ENCODE data around the gene ZNF280A.
"Not testable (repeated sequence)": the region's sequence is repeated elsewhere in the genome, so short reads cannot be mapped to it uniquely, and the experiment has no call there.

The ZNF280A gene

DNA sequence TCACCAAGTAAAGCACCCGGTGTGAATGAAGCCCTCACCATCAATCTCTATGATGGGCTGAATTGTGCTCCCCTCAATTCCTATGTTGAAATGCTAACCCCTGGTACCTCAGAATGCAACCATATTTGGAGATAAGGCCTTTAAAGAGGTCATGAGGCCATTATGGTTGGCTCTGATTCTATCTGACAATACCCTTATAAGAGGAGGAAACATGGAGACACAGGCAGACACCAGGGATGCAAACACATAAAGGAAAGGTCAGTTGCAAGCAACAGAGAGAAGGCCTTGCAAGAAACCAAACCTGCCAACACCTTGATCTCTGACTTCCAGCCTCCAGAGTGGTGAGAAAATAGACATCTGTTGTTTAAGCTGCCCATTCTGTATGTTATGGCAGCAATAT is 13.3 kb upstream of the ZNF280A start:
- CTCF ChIA-PET: no interaction called here
- Mint-ChIP-seq H3K4me1 (no peaks in the 10 kb centered on the region), H3K9me3 (no peaks in the 10 kb centered on the region), H3K4me3 (no peak overlapping the region), H3K27me3 (peaks cover 20% of the 10 kb centered on the region), H3K27ac (no peak overlapping the region), H3K36me3 (no peaks in the 10 kb centered on the region)
- no peak for DNase-seq

DNA sequence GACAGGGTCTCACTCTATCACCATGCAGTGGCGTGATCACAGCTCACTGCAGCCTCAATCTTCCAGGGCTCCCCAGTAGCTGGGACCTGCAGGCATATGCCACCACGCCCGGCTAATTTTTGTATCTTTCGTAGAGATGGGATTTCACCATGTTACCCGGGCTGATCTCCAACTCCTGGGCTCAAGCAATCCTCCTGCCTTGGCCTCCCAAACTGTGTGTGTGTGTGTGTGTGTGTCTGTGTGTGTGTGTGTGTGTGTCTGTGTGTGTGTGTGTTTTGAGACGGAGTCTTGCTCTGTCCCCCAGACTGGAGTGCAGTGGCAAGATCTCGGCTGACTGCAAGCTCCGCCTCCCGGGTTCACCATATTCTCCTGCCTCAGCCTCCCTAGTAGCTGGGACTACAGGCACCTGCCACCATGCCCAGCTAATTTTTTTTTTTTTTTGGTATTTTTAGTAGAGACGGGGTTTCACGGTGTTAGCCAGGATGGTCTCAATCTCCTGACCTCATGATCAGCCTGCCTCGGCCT is 12.5 kb upstream of the ZNF280A start:
- CTCF ChIA-PET, H3K4me3 Mint-ChIP-seq, H3K27ac Mint-ChIP-seq, H3K4me1 Mint-ChIP-seq, H3K9me3 Mint-ChIP-seq, H3K36me3 Mint-ChIP-seq, DNase-seq: not testable (repeated sequence)
- H3K27me3 Mint-ChIP-seq: peaks cover 20% of the 10 kb centered on the region

DNA sequence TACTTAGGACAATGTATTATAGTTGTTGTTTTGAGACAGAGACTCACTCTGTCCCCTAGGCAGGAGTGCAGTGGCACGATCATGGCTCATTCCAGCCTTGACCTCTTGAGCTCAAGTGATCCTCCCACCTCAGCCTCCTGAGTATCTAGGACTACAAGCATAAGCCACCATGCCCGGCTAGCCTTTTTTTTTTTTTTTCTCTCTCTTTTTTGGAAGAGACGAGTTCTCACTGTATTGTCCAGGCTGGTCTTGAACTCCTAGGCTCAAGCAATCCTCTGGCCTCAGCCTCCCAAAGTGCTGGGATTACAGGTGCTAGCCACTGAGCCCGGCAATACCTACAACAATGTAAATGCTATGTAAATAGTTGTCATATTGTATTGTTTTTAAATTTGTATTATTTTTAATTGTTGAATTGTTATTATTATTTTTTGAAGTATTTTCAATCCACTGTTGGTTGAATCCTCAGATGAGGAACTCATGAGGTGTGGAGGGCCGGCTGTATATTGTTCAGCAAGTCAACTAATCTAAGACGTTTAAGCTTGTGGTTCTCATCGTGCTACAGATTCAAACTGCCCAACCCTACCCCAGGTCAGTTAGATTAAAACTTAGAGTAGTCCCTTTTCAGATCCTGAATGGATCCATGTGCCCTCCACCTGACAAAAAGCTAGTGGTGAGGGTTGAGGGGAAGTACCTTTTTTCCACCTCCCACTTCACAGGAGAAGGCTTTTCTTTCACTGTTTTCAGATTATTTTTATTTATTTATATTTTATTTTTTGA is 11.9 kb upstream of the ZNF280A start:
- Mint-ChIP-seq H3K27me3 (peaks cover 14% of the 10 kb centered on the region), H3K36me3 (no peaks in the 10 kb centered on the region), H3K27ac (no peak overlapping the region), H3K9me3 (no peaks in the 10 kb centered on the region), H3K4me1 (no peaks in the 10 kb centered on the region), H3K4me3 (no peak overlapping the region)
- CTCF ChIA-PET: interaction anchor here (0.6 to 0.8 kb wide), 2 partner anchors 25 to 58 kb away, joined by 3 read pairs; no protein-coding TSS in a partner anchor
- DNase-seq: no peak

DNA sequence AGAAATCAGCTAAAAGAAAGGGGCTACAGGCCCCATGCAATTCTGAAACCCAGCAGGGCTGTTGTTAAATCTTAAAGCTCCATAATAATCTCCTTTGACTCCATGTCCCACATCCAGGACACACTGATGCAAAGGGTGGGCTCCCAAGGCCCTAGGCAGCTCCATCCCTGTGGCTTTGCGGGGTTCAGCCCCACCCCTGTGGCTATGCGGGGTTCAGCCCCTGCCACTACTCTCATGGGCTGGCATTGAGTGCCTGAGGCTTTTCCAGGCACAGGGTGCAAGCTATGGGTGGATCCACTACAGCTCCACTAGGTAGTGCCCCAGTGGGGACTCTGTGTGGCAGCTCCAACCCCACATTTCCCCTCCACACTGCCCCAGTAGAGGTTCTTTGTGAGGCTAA is 8.7 kb upstream of the ZNF280A start:
- no peak overlapping the region for H3K27ac Mint-ChIP-seq
- H3K4me1 Mint-ChIP-seq: no peaks in the 10 kb centered on the region
- DNase-seq: no peak
- H3K9me3 Mint-ChIP-seq: no peaks in the 10 kb centered on the region
- H3K36me3 Mint-ChIP-seq: no peaks in the 10 kb centered on the region
- H3K4me3 Mint-ChIP-seq: no peak overlapping the region
- peaks cover 17% of the 10 kb centered on the region for H3K27me3 Mint-ChIP-seq
- CTCF ChIA-PET: no interaction called here

DNA sequence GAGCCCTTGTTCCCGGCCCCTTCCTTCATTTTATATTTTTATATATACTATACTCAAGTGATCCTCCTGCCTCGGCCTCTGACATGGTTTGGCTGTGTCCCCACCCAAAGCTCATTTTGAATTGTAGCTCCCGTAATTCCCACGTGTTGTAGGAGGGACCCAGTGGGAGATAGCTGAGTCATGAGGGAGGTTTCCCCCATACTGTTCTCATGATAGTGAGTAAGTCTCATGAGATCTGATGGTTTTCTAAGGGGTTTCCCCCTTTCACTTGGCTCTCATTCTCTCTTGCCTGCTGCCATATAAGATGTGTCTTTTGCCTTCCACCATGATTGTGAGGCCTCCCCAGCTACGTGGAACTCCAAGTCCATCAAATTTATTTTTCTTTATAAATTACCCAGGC is 7.2 kb upstream of the ZNF280A start:
- no peaks in the 10 kb centered on the region for H3K9me3 Mint-ChIP-seq
- H3K36me3 Mint-ChIP-seq: no peaks in the 10 kb centered on the region
- no peaks in the 10 kb centered on the region for H3K4me1 Mint-ChIP-seq
- no peak overlapping the region for H3K27ac Mint-ChIP-seq
- H3K27me3 Mint-ChIP-seq: peaks cover 11% of the 10 kb centered on the region
- CTCF ChIA-PET: no interaction called here
- DNase-seq: no peak
- no peak overlapping the region for H3K4me3 Mint-ChIP-seq

DNA sequence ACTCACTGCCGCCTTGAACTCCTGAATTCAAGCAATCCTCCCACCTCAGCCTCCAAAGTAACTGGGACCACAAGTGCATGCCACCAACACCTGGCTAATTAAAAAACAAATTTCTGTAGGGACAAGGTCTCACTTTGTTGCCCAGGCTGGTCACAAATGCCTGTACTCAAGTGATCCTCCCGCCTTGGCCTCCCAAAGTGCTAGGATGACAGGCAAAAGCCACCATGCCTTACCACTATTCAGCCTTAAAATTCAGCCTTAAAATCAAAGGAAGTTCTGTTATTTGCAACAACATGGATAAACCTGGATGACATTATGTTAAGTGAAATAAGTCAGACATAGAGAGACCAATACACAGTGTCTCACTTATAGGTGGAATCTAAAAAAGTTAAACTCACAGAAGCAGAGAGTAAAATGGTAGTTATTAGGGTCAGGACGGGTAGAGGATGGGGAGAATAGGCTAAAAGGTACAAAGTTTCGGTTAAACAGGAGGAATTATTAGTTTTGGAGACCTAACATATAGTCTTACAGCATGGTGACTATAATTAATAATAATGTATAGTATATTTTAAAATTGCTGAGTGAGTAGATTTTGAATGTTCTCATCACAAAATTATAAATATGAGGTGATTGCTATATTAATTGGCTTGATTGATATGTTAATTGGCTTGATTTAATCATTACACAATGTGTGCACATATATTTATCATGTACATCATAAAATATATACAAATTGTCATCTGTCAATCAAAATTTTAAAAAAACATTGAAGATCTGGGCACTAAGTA is 6.2 kb upstream of the ZNF280A start:
- H3K4me1 Mint-ChIP-seq: no peaks in the 10 kb centered on the region
- CTCF ChIA-PET: no interaction called here
- no peak overlapping the region for H3K4me3 Mint-ChIP-seq

DNA sequence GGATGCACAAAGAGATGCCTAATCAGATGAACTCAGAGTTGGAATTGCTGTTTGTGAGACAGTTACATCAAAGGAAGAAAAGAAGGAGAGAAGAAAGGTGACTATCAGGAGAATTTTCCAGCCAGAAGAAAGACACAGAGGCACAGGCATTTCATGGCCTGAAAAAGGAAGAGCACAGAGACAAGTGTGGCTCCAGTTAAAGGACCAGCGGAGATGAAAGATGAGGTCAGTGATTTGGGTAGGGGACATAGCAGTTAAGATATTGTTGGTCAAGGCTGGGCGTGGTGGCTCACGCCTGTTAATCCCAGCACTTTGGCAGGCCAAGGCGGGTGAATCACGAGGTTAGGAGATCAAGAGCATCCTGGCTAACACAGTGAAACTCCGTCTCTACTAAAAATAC is 3.4 kb upstream of the ZNF280A start:
- H3K4me1 Mint-ChIP-seq: no peaks in the 10 kb centered on the region
- CTCF ChIA-PET: no interaction called here
- H3K27me3 Mint-ChIP-seq: peaks cover 27% of the 10 kb centered on the region
- no peak overlapping the region for H3K27ac Mint-ChIP-seq
- no peak overlapping the region for H3K4me3 Mint-ChIP-seq
- no peaks in the 10 kb centered on the region for H3K9me3 Mint-ChIP-seq
- DNase-seq: no peak
- no peaks in the 10 kb centered on the region for H3K36me3 Mint-ChIP-seq

More for the DNA sequence above, 6.2 kb upstream of the ZNF280A start:
- peaks cover 16% of the 10 kb centered on the region for H3K27me3 Mint-ChIP-seq
- no peak for DNase-seq
- no peaks in the 10 kb centered on the region for H3K36me3 Mint-ChIP-seq
- no peak overlapping the region for H3K27ac Mint-ChIP-seq
- H3K9me3 Mint-ChIP-seq: no peaks in the 10 kb centered on the region

DNA sequence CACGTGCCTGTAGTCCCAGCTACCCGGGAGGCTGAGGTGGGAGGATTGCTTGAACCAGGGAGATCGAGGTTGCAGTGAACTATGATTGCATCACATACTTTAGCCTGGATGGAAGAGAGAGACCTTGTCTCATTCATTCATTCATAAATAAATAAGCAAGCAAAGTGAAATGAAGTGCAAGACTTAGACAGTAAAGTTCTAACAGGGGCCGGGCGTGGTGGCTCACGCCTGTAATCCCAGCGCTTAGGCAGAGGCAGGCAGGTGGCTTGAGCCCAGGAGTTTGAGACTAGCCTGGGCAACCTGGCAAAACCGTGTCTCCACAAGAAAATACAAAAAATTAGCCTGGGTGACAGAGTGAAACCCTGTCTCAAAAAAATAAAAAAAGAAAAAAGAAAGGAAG is 1.6 kb upstream of the ZNF280A start:
- no peaks in the 10 kb centered on the region for H3K9me3 Mint-ChIP-seq
- no peaks in the 10 kb centered on the region for H3K36me3 Mint-ChIP-seq
- CTCF ChIA-PET: no interaction called here
- no peak overlapping the region for H3K4me3 Mint-ChIP-seq
- H3K27me3 Mint-ChIP-seq: peaks cover 28% of the 10 kb centered on the region
- H3K4me1 Mint-ChIP-seq: no peaks in the 10 kb centered on the region
- no peak for DNase-seq
- no peak overlapping the region for H3K27ac Mint-ChIP-seq

DNA sequence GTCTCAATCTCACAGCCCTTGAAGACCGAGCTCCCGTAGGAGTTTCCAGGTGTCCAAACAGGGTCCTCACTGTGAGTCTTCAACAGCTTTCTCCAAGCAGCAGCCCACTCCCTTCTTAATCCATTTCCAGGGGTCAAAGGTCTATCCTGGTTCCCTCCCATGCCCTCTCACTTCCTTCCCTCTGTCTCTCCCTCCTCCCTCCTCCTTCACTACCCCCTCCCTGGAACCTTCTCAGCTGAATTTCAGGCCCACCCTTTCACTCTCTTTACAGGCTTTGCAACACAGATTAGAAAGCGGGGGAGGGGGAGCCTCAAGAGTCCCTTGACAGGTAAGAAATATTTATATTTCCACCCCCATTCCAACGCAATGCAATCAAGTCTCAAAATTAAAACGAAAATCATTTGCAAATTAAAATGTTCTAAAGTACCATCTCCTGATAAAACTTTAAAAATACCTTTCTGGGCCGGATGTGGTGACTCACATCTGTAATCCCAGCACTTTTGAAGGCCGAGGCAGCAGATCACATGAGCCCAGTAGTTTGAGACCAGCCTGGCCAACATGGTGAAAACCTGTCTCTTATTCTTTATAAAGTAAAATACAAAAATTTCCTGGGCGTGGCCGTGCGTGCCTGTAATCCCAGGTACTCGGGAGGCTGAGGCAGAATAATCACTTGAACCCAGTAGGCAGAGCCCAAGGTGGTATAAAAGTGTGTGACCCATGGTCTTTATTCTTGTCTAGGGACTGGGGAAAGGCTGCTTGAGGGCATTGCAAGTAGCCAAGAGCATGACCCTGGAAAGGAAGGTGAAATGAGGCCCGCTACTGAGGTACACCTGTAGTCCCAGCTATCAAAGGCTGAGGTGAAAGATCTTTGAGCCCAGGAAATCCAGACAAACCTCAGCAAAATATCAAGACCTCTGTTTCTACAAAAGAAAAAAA is 865 bp upstream of the ZNF280A start:
- CTCF ChIA-PET: interaction anchor here (3.0 kb wide), 1 partner anchor 12 kb away, joined by 10 read pairs; the partner anchor contains the start of gene ZNF280B
- Mint-ChIP-seq H3K4me3 (no peak overlapping the region), H3K4me1 (no peaks in the 10 kb centered on the region), H3K27ac (no peak overlapping the region), H3K9me3 (no peaks in the 10 kb centered on the region), H3K36me3 (no peaks in the 10 kb centered on the region), H3K27me3 (peaks cover 35% of the 10 kb centered on the region)
- no peak for DNase-seq

DNA sequence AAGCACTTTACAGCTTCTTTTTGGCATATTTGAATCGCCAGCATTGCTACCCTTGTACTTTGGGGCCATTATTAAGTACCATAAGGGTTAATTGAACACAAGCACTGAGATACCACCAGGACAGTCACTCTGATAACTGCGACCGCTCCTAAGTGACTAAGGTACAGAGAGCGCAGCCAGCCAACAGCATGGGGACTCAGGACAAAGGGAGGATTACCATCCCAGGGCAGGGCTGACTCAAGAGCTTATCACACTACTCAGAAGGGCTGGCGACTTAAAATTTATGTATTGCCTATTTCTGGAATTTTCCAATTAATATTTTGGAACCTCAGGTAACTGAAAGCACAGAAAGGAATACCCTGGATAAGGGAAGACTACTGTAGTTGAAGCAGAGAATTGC is 479 bp downstream of the ZNF280A start:
- Mint-ChIP-seq H3K4me1 (no peaks in the 10 kb centered on the region), H3K36me3 (no peaks in the 10 kb centered on the region), H3K9me3 (no peaks in the 10 kb centered on the region), H3K4me3 (no peak overlapping the region), H3K27ac (no peak overlapping the region), H3K27me3 (peaks cover 39% of the 10 kb centered on the region)
- CTCF ChIA-PET: interaction anchor here (3.0 kb wide), 1 partner anchor 11 kb away, joined by 10 read pairs; the partner anchor contains the start of gene ZNF280B
- no peak for DNase-seq

DNA sequence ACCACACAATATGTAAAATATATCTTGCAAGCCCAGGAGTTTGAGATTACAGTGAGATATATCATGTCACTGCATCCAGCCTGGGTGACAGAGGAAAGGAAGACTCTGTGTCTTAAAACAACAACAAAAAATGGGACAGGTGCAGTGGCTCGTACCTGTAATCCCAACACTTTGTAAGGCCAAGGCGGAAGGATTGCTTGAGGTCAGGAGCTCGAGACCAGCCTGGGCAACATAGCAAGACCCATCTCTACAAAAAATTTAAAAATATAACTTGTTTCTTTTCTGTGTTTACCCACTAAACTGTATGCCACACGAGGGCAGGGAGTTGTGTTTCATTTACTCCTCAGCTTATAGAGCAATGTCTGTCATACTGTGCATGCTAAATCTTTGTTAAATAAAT is 3.1 kb downstream of the ZNF280A start:
- no peak for DNase-seq
- no peaks in the 10 kb centered on the region for H3K4me1 Mint-ChIP-seq
- no peak overlapping the region for H3K27ac Mint-ChIP-seq
- peaks cover 40% of the 10 kb centered on the region for H3K27me3 Mint-ChIP-seq
- H3K36me3 Mint-ChIP-seq: no peaks in the 10 kb centered on the region
- CTCF ChIA-PET: no interaction called here
- H3K4me3 Mint-ChIP-seq: no peak overlapping the region
- H3K9me3 Mint-ChIP-seq: no peaks in the 10 kb centered on the region

DNA sequence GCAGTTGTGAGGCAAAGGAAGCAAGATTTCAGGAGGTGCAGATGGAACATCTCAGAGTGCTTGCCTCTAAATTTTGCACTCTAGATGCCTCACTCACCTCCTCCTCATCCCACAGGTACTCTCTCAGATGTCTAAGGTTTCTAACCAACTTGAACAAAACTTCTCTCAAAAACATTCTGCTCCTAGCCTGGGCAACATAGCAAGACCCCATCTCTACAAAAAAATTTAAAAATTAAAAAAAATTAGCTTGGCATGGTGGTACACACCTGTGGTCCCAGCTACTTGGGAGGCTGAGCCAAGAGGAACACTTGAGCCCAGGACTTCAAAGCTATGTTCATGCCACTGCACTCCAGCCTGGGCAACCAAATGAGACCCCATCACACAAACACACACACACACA is 4.2 kb downstream of the ZNF280A start:
- Mint-ChIP-seq H3K27ac (no peak overlapping the region), H3K9me3 (peaks cover 2% of the 10 kb centered on the region), H3K4me1 (no peaks in the 10 kb centered on the region), H3K27me3 (peaks cover 36% of the 10 kb centered on the region), H3K4me3 (no peak overlapping the region), H3K36me3 (no peaks in the 10 kb centered on the region)
- CTCF ChIA-PET: no interaction called here
- DNase-seq: no peak

DNA sequence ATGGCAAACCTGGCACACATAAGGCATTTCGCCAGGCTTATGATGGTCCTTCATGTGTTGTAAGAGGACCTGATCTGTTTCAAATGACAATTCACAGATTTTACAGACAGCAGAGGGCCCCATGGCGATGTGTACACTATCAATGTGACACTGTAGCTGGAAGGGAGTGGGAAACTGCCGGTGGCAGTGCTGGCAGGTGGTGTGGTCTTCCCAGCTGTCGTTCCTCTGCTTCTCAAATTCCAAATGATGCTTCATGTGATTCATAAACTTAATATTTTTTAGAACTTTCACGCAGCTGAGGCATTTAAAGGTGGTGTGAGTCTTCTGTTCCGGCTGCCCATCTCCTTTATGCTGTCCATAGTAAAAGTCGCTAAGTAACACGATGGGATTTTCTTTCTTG is 5.6 kb downstream of the ZNF280A start:
- H3K4me1 Mint-ChIP-seq, CTCF ChIA-PET, H3K4me3 Mint-ChIP-seq, H3K27ac Mint-ChIP-seq, H3K36me3 Mint-ChIP-seq, DNase-seq, H3K9me3 Mint-ChIP-seq: not testable (repeated sequence)
- peaks cover 28% of the 10 kb centered on the region for H3K27me3 Mint-ChIP-seq

DNA sequence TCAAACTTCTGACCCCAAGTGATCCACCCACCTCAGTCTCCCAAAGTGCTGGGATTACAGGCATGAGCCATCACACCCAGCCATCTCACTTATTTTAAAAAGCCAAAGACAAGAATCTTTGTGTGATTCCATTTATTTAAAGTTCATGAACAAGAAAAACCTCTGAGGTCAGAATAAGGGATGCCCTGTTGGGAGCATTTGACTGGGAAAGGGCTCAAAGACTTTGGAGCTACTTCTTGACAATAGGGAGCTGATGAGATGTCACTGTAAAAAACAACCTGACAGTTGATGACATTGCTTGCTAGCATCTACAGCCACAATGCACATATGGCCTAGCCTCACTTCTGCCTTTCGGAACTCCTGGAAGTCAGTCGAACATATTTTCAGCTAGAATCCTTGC is 6.5 kb downstream of the ZNF280A start:
- no peak overlapping the region for H3K27ac Mint-ChIP-seq
- CTCF ChIA-PET: no interaction called here
- DNase-seq: no peak
- peaks cover 3% of the 10 kb centered on the region for H3K4me1 Mint-ChIP-seq
- H3K4me3 Mint-ChIP-seq: no peak overlapping the region
- peaks cover 31% of the 10 kb centered on the region for H3K27me3 Mint-ChIP-seq
- peaks cover 2% of the 10 kb centered on the region for H3K36me3 Mint-ChIP-seq
- H3K9me3 Mint-ChIP-seq: peaks cover 10% of the 10 kb centered on the region
